Measurements from ENCODE around the gene TXLNB.
"Not testable (repeated sequence)": the region's sequence is repeated elsewhere in the genome, so short reads cannot be mapped to it uniquely, and the experiment has no call there.

TXLNB gene

GRCh38 chr6:139308936-139309603, 17.3 kb upstream of the TXLNB start:
- no peak for DNase-seq

GRCh38 chr6:139308286-139308916, 16.6 kb upstream of the TXLNB start:
- peak; percentile 41 for DNase-seq

GRCh38 chr6:139306291-139306981, 14.6 kb upstream of the TXLNB start:
- DNase-seq = peak; percentile 39

DNA sequence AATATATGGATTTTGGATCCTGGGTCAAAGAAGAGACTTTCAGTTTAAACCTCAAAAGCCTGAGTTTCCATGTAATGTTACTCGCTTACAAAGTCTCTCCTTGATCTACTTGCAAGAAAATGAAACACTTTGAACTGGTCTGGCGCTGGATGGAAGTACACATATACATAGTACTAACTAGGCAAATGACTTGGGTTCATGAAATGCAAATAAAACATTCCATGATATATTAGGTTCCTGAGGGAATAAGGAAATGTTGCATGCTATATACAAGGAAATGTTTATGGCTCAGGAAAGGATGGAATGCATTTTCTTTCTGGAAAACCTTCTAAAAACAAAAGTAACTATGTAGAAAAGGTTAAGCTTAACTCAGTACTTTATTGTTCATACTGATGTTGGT, 11.4 kb upstream of the TXLNB start:
- DNase-seq = no peak

DNA sequence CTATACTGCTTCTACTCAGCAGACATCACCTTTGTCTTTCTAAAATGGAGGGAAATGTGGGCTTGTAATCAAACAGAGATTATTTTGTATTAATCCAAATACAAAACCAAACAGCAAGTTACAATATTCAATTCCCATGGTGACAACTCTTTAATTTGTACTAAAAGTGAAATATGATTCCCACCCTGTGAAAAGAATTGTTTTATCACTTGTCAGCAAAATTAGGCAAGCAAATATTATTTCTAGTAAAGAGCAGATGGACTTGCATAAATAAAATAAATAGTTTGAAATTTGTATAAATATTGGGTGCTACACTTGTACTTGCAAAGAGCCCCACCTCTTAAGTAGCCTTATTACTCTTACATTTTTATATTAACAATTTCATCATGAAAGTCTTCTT, 6.1 kb upstream of the TXLNB start:
- no peak for DNase-seq

DNA sequence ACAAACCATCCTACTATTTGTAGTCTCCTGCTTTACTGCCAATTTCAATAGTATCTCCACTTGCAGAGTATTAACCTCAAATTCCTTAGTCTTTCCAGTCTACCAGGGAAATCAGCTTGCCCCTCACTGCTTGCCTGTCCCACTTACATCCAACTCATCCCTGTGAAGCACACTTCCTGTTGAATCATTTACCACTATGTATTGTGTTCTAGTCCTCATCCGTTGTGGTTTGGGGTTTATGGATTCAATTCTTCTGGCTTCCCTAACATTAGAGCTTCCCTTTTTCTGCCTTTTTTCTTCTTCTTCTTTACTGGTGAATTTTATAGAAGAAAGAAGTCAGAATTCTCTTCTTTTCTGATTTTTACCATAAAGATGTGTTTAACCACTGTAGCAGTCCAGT, 5.1 kb upstream of the TXLNB start:
- DNase-seq = peak; percentile 57

- DNase-seq = no peak
Observed at GRCh38 chr6:139295901-139296300, 4.1 kb upstream of the TXLNB start.

- no peak for DNase-seq
Observed at GRCh38 chr6:139294090-139294489, 2.3 kb upstream of the TXLNB start.

- not testable (repeated sequence) for DNase-seq
Observed at GRCh38 chr6:139293230-139293629, 1.4 kb upstream of the TXLNB start.

DNA sequence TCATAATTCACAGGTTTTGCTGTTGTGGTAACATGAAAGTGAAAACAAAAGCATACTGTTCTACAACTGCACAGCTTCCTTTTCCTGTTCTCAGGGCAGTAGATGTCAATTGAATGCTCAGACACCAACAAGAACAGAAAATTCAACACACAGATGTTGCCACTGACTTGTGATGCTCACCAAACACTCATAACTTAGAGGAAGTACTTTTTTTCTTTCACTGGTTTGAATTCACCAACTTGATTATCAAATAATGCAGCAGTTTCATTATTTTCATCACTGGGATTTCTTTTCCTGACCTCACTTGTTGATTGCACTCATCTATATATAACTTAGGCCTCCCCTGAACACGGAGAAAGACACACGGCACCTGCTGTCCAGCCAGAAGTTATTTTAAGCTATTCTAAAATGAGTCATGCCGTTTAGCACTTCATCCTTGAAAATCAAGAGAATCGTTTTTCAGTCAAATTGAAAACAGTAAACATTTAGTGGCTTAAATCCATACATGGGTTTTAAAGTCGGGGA, 949 bp downstream of the TXLNB start:
- peak; percentile 87 for DNase-seq

GRCh38 chr6:139289233-139289632, 2.6 kb downstream of the TXLNB start:
- no peak for DNase-seq

GRCh38 chr6:139288496-139289040, 3.2 kb downstream of the TXLNB start:
- no peak for DNase-seq

- DNase-seq = no peak
Observed at GRCh38 chr6:139287868-139288267, 3.9 kb downstream of the TXLNB start.

DNA sequence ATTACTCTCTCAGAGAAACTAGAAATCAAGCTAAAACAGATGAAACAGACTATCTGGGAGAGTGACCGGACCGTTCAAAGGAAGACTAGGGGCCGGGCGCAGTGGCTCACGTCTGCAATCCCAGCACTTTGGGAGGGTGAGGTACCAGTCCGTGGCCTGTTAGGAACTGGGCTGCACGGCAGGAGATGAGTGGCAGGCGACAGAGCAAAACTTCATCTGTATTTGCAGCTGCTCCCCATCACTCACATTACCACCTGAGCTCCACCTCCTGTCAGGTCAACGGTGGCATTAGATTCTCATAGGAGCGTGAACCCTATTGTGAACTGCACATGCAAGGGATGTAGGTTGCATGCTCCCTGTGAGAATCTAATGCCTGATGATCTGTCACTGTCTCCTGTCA, 5.4 kb downstream of the TXLNB start:
- DNase-seq = not testable (repeated sequence)

GRCh38 chr6:139285590-139285989, 6.2 kb downstream of the TXLNB start:
- no peak for DNase-seq

- DNase-seq = no peak
Observed at GRCh38 chr6:139284789-139285188, 7.0 kb downstream of the TXLNB start.

DNA sequence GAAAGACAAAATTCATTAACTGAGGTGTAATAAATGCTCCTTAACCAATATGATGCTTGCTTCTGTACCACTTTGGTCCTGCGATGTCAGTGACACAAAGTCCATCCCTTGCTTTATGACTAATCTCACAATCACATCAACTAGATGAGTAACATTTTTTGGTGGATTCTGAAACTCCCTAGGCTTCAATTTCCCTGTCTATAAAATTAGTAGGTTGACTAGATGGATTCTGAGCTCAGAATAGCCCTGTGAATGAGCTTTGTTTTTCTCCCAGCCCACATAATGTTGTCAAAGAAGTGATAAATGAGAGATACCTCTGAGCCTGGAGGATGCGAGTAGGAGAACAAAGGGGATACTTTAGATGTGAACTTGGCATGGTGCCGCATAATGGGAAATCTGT, 9.1 kb downstream of the TXLNB start:
- DNase-seq = no peak

DNA sequence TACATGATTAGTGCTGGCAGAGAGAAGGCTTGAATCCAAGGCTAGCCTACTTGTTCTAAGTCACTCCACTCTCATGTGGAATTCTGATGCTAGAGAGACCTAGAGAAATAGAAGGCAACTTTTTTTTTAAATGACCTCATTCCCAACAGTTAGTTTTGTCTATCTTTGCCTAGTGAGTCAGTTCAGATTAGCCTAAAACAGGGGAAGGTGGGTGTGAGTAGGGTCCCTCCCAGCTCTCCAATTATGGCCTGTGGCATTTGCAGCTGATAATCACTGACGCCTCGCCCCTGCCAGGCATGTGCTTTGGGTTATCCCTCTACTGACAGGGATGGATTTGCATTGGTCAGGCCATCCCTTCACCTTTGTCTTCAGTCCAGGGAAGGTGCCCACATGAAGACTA, 13.6 kb downstream of the TXLNB start:
- peak; percentile 31 for DNase-seq

GRCh38 chr6:139277587-139277986, 14.2 kb downstream of the TXLNB start:
- DNase-seq = no peak

- DNase-seq = no peak
Observed at GRCh38 chr6:139277161-139277560, 14.6 kb downstream of the TXLNB start.

DNA sequence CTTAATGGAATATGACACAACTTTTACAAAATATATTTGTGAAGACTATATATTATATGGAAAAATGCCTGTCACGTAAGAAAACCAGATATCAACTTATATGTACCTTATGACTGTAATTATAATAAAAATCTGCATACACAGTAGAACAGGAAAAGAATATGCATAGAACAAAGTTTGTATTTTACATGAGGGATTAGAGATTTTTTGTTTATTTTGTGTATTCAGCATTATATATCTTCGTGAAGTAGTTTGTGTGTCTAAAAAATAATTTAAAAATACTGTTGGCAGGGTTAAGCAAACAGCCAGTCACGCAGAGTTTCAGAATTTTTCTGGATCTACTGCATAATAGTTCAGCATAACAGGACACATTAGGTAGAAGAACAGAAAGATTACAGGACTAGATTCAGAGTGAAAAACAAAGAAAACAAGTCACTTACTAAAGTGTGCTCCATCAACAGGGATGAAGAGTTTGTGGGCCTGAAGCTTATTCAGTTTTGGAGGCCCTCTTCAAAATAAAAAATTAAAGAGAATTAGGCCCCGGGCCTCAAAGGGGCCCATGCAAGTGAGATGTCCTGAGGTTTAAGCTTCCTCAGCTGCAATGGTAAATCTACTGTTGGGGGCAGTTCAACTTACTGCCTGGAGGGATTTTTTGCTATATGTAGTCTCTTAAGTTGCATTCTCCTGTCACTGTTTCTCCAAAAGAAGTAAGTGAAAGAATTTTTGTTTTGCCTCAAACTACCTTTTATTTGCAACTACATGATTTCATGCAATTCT, 16.3 kb downstream of the TXLNB start:
- no peak for DNase-seq

GRCh38 chr6:139271056-139271455, 20.7 kb downstream of the TXLNB start:
- no peak for DNase-seq

- DNase-seq = no peak
Observed at GRCh38 chr6:139270249-139270648, 21.5 kb downstream of the TXLNB start.

All from OCI-M1 (cell line).